Neural progenitor cell (in vitro differentiated cells): Measurements from ENCODE around the gene PPP1R14B.

Source experiments
- EZH2 ChIP-seq: fragments of 200-600 bp; sonication (generic); IDR thresholded peaks from 2 replicates; pipeline ENCODE4 v1.6.1; 2017; ENCODE audit warnings: antibody characterized with exemption, mild to moderate bottlenecking, moderate library complexity
- EZH2phosphoT487 ChIP-seq: fragments of 200-600 bp; sonication (generic); IDR thresholded peaks from 2 replicates; pipeline ENCODE4 v1.6.1; 2017; ENCODE audit warnings: antibody characterized with exemption
- TF ChIP-seq, protein P1 (sequence below): fragments of 200-600 bp; sonication (generic); IDR thresholded peaks from 2 replicates; pipeline ENCODE4 v1.5.1; 2017; ENCODE audit warnings: antibody characterized with exemption, mild to moderate bottlenecking

DNA sequence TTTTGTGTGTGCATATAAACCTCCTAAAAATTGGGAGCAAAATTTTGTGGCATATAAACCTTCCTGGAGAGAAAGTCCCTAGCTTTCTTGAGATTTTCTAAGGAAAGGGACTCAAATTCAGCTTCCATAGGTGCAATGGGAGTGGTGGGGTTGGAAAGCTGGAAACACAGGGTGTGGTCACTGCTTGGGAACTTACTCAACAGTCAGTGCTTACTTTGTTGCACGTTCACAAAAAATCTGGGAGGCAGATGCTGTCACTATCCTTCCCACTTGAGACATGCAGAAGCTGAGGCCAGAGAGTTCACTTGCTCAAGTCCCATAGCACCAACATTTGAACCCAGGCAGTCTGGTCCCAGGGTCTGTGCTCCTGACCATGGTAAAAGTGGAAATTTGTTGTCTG is 49.5 kb upstream of the PPP1R14B start:
- TF ChIP-seq, protein P1, sequence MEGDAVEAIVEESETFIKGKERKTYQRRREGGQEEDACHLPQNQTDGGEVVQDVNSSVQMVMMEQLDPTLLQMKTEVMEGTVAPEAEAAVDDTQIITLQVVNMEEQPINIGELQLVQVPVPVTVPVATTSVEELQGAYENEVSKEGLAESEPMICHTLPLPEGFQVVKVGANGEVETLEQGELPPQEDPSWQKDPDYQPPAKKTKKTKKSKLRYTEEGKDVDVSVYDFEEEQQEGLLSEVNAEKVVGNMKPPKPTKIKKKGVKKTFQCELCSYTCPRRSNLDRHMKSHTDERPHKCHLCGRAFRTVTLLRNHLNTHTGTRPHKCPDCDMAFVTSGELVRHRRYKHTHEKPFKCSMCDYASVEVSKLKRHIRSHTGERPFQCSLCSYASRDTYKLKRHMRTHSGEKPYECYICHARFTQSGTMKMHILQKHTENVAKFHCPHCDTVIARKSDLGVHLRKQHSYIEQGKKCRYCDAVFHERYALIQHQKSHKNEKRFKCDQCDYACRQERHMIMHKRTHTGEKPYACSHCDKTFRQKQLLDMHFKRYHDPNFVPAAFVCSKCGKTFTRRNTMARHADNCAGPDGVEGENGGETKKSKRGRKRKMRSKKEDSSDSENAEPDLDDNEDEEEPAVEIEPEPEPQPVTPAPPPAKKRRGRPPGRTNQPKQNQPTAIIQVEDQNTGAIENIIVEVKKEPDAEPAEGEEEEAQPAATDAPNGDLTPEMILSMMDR = no peak
- TF ChIP-seq EZH2phosphoT487 (no peak), EZH2 (no peak)
